Heart right ventricle (tissue), 16 donors: ENCODE data around the gene OR7G2. TPM values are rescaled to one million over a fixed set of nuclear protein-coding genes. Genes with fewer than 3 reads are reported as not detected.

ENCODE experiments used
- ATAC-seq, 8 donors: fragments of 200-7000 bp; cut with Tn5 transposase; one replicate each; pipeline ENCODE4 v1.9.1; 2020; ENCODE audit warnings: mild to moderate bottlenecking in 8 of 8, moderate library complexity in 8 of 8, moderate number of reproducible peaks in 1 of 8
- DNase-seq, 2 donors: peaks; one replicate each; pipeline ENCODE4 v3.0.0-alpha.2; 2020
- H3K27ac ChIP-seq, 10 donors: fragments of 200-600 bp; sonication (generic) in 2 of 10; one replicate each; pipeline versions ENCODE4 v1.5.0 to v1.8.0; 2020 to 2022; ENCODE audit warnings: mild to moderate bottlenecking in 3 of 10
- H3K27me3 ChIP-seq, 7 donors: fragments of 200-600 bp; one replicate each; pipeline ENCODE4 v1.8.0; 2021 to 2022; ENCODE audit warnings: mild to moderate bottlenecking in 2 of 7
- H3K36me3 ChIP-seq, 9 donors: fragments of 200-600 bp; sonication (generic) in 1 of 9; one replicate each; pipeline versions ENCODE4 v1.5.0 to v1.8.0; 2020 to 2022; ENCODE audit warnings: mild to moderate bottlenecking in 2 of 9
- H3K4me1 ChIP-seq, 9 donors: fragments of 200-600 bp; sonication (generic) in 1 of 9; one replicate each; pipeline versions ENCODE4 v1.5.0 to v1.8.0; 2020 to 2022; ENCODE audit warnings: mild to moderate bottlenecking in 4 of 9
- H3K4me3 ChIP-seq, 10 donors: fragments of 200-600 bp; sonication (generic) in 2 of 10; one replicate each; pipeline versions ENCODE4 v1.5.0 to v1.8.0; 2020 to 2022; ENCODE audit warnings: mild to moderate bottlenecking in 7 of 10, moderate library complexity in 2 of 10
- H3K9me3 ChIP-seq, 11 donors: fragments of 200-600 bp in 10 of 11; sonication (generic) in 2 of 11; one replicate each; pipeline versions ENCODE4 v1.5.0 to v1.8.0; 2013 to 2022; ENCODE audit warnings: mild to moderate bottlenecking in 2 of 11, control low read depth in 1 of 11, moderate library complexity in 1 of 11
- WGBS, 2 donors: extraction: QIAGEN DNeasy Blood & Tissue Kit; methylation state at CpG; one replicate each; pipeline ENCODE4 v1.1.7; 2013; ENCODE audit warnings: inconsistent platforms in 1 of 2; 5-methylcytosine and 5-hydroxymethylcytosine counted together
- intact Hi-C, 10 donors: fragments of 100-400 bp; cut with DNase I; formaldehyde crosslinking; loops; one replicate each; pipeline versions ENCODE4 v1.11.1 to v1.14.2; 2022
- long read RNA-seq, 3 donors: library from polyadenylated mRNA; unstranded; transcript quantifications; one replicate each; pipeline ENCODE4 v2.0.0, GENCODE V29; 2020 to 2021
- polyA plus RNA-seq, 2 donors: library from polyadenylated mRNA; stranded (reverse); fragments of 200-250 nt; gene quantifications; one replicate each; pipeline ENCODE4 v1.2.3, GENCODE V29; 2013
- total RNA-seq, 10 donors: library from RNA; stranded (reverse); fragmentation: NEBNext Ultra II Directional in 3 of 10; extraction: Animal tissue kit (Norgen Biotek cat#: 25700) in 3 of 10; gene quantifications; one replicate each; pipeline versions ENCODE4 v1.2.1 to v1.2.4, GENCODE V29; 2021 to 2023
- TF ChIP-seq, protein P1 (sequence below), 9 donors: fragments of 200-600 bp; sonication (generic) in 2 of 9; IDR thresholded peaks; one replicate each; pipeline versions ENCODE4 v1.5.0 to v1.8.0; 2021 to 2022; ENCODE audit warnings: antibody characterized with exemption in 9 of 9, mild to moderate bottlenecking in 5 of 9, moderate library complexity in 1 of 9
- donor health status: Arrhythmogenic right ventricular cardiomyopathy.
- donor health status: ischemic (EF 13 %, LVEDD 7.1; RV severe dilation, severe dysfunction).
- donor health status: healthy with polysubstance abuse.
- donor health status: DM: no; HTN: yes; CAD: no.
- donor health status: DM: no; HTN: no; CAD: no.
- donor health status: ischemic (EF 25% LVEDD 6.9; RV normal size, moderate dysfunction).
- donor health status: ischemic (EF 25% LVEDD 5.7; RV mildly dilated, moderate dysfunction).
- donor health status: healthy.
- donor health status: DM: yes; HTN: yes; CAD: no.
- donor health status: Ischemic cardiomyopathy.
- donor health status: ischemic (EF 35%, LVEDD 5.7; RV mildly dilated, moderate dysfunction).
- donor health status: nonischemic (EF 11% LVEDD 7.7; RV severe dilation, severe dysfunction).
- donor health status: DM: yes; HTN: yes; CAD: no.
- donor health status: PGD.
- donor health status: ischemic (EF 29% LVEDD 5.4; RV normal size, mild dysfunction).
- donor health status: nonischemic (EF 23%, LVEDD 6.1; RV moderate dilation, normal function).

The OR7G2 gene
- total RNA-seq (not detected), polyA plus RNA-seq (not detected)
- long read RNA-seq, donor 1: 0 reads
- long read RNA-seq, donor 2: 0 reads
- long read RNA-seq, donor 3: 0 reads

DNA sequence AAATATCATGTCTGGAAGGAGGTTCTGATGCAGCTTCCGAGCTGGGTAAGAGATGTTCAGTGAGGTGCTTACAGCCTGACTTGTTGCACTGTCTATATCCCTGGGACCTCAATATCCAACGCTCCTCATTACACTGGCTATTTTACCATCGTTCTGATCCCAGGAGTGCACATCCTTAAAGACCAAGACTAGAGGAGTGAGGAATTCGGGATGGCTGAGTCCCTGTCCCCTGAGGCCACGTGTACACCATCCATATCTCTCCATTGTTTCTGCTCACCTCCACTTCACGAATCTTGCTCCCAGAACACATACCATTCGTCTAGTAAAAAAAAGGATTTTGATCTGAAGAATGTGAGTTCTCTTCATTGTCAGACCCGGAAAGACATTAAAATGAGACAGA lies at the start of gene OR7G2:
Gene OR7G2 (minus strand): TSS at position 101 of the 400 bp plus-strand sequence. CDS start 4,232 bp downstream, outside the sequence.
- H3K4me1 ChIP-seq: no peaks in the 10 kb centered on the region
- peaks cover 0 to 51% (median 20%) of the 10 kb centered on the region in 7 donors for H3K27me3 ChIP-seq
- H3K27ac ChIP-seq: no peak within 1 kb of the TSS
- intact Hi-C loops: no loop called here
- H3K9me3 ChIP-seq: no peaks in the 10 kb centered on the region
- DNase-seq (no peak), ATAC-seq (no peak)
- no peak within 1 kb of the TSS for H3K4me3 ChIP-seq
- WGBS, 2 donors: 65 to 69% methylated on average over 8 of the region's 8 CpGs
- no peaks in the 10 kb centered on the region for H3K36me3 ChIP-seq
- TF ChIP-seq, protein P1, sequence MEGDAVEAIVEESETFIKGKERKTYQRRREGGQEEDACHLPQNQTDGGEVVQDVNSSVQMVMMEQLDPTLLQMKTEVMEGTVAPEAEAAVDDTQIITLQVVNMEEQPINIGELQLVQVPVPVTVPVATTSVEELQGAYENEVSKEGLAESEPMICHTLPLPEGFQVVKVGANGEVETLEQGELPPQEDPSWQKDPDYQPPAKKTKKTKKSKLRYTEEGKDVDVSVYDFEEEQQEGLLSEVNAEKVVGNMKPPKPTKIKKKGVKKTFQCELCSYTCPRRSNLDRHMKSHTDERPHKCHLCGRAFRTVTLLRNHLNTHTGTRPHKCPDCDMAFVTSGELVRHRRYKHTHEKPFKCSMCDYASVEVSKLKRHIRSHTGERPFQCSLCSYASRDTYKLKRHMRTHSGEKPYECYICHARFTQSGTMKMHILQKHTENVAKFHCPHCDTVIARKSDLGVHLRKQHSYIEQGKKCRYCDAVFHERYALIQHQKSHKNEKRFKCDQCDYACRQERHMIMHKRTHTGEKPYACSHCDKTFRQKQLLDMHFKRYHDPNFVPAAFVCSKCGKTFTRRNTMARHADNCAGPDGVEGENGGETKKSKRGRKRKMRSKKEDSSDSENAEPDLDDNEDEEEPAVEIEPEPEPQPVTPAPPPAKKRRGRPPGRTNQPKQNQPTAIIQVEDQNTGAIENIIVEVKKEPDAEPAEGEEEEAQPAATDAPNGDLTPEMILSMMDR (IDR thresholded peaks at IDR 0.05): no peak

DNA sequence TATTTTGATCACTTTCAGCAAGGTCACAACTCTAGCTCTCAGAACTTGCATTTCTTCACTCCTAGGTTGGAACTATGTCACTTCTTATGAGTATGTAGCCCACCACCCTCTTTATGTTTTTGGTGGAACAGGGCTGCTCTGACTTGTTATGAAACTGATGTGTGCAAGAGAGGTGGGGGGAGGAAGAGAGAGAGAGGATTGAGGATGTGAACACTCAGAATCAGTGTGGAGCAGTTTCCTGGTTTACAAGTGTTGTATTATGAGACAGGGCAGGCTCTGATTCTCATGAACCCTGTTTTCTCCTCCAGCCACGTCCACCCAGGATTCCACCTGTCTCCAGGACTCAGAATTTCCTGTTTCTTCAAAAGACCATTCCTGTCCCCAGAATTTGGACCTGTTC lies 49.0 kb upstream of the OR7G2 start:
- 87 to 89% methylated on average over 1 of the region's 1 CpG for WGBS, 2 donors
- no peak overlapping the region for H3K27ac ChIP-seq
- DNase-seq (no peak), ATAC-seq (no peak)
- H3K9me3 ChIP-seq: peaks cover 0 to 59% (median 13%) of the 10 kb centered on the region in 11 donors
- TF ChIP-seq, protein P1 (IDR thresholded peaks at IDR 0.05): no peak
- H3K4me3 ChIP-seq: no peak overlapping the region
- H3K4me1 ChIP-seq: no peaks in the 10 kb centered on the region
- no peaks in the 10 kb centered on the region for H3K27me3 ChIP-seq
- intact Hi-C loops: no loop called here
- peaks cover 3 to 87% (median 63%) of the 10 kb centered on the region in 9 donors for H3K36me3 ChIP-seq

DNA sequence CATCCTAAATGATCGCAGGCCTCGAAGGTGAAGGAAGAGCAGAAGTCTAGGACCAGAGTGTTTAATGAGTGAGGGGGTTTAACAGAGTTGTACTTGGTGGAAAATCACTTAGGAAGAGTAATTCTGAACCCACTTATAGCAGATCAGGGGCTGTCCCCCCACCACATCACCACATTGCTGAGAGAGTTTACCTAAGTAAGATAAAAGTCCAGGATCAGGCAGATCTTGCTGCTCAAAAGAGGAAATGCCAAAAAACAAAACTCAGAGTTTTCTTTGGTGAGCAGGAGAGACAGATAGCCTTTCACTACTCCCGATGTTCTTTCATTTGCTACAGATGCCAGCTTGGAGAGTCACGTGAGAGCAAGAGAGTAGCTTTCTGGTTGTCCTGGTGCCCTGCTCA lies 48.3 kb upstream of the OR7G2 start:
- peaks cover 0 to 80% (median 55%) of the 10 kb centered on the region in 9 donors for H3K36me3 ChIP-seq
- no peak overlapping the region for H3K27ac ChIP-seq
- peaks cover 0 to 52% (median 13%) of the 10 kb centered on the region in 11 donors for H3K9me3 ChIP-seq
- H3K27me3 ChIP-seq: no peaks in the 10 kb centered on the region
- H3K4me1 ChIP-seq: no peaks in the 10 kb centered on the region
- intact Hi-C loops: no loop called here
- TF ChIP-seq, protein P1 (IDR thresholded peaks at IDR 0.05): no peak
- WGBS, 2 donors: 97 to 98% methylated on average over 4 of the region's 4 CpGs
- no peak for ATAC-seq
- H3K4me3 ChIP-seq: no peak overlapping the region
- no peak for DNase-seq

DNA sequence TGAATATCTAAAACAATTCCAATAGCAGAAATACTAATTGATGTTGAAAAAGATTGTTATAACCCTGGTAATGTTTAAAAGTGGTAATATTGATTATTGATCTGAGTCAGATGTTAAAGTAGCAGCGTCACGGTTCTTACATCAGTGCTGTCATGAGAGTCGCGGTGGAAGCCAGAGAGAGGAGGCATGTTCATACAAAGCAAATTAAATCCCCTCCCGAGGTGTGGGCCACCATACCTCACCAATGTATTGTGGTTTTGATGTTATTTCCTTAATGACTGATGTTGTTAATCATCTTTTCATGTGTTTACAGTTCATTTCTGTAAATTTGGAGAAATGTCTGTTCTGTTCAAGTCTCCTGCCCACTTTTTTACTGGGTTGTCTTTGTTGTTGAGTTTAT lies 44.1 kb upstream of the OR7G2 start:
- no peak overlapping the region for H3K4me3 ChIP-seq
- H3K9me3 ChIP-seq: peaks cover 0 to 45% (median 16%) of the 10 kb centered on the region in 11 donors
- H3K4me1 ChIP-seq: peaks cover 0 to 5% (median 0%) of the 10 kb centered on the region in 9 donors
- 99% methylated on average over 5 of the region's 5 CpGs for WGBS, 2 donors
- H3K36me3 ChIP-seq: peaks cover 0 to 57% (median 15%) of the 10 kb centered on the region in 9 donors
- ATAC-seq (no peak), DNase-seq (no peak)
- no peak overlapping the region for H3K27ac ChIP-seq
- TF ChIP-seq, protein P1 (IDR thresholded peaks at IDR 0.05): no peak
- intact Hi-C loops: no loop called here
- no peaks in the 10 kb centered on the region for H3K27me3 ChIP-seq
